NCI-H1048 (cell line): ENCODE data around the gene CAPN2.
"Not testable (repeated sequence)": the region's sequence is repeated elsewhere in the genome, so short reads cannot be mapped to it uniquely, and the experiment has no call there.

ENCODE experiments used
- DNase-seq: peaks from one replicate; lab custom pipeline; 2025; lab: John Stamatoyannopoulos, UW

The CAPN2 gene

GRCh38 chr1:223792046-223792445 lies 79.7 kb downstream of the CAPN2 start:
- no peak for DNase-seq

GRCh38 chr1:223793716-223794115 lies 81.4 kb downstream of the CAPN2 start:
- no peak for DNase-seq

GRCh38 chr1:223794136-223794880 lies 82.0 kb downstream of the CAPN2 start:
- DNase-seq, result no peak

- no peak for DNase-seq
Observed at GRCh38 chr1:223796210-223796609, 83.9 kb downstream of the CAPN2 start.

GRCh38 chr1:223802032-223802431 lies 89.7 kb downstream of the CAPN2 start:
- no peak for DNase-seq

GRCh38 chr1:223802602-223803001 lies 90.3 kb downstream of the CAPN2 start:
- no peak for DNase-seq

GRCh38 chr1:223803211-223803610 lies 90.9 kb downstream of the CAPN2 start:
- DNase-seq, result no peak

- DNase-seq, result not testable (repeated sequence)
Observed at GRCh38 chr1:223809905-223810304, 97.6 kb downstream of the CAPN2 start.

GRCh38 chr1:223810586-223810985 lies 98.2 kb downstream of the CAPN2 start:
- no peak for DNase-seq

GRCh38 chr1:223811634-223812101 lies 99.3 kb downstream of the CAPN2 start:
- DNase-seq, result no peak

- DNase-seq, result no peak
Observed at GRCh38 chr1:223813645-223814044, 101.3 kb downstream of the CAPN2 start.

- DNase-seq, result no peak
Observed at GRCh38 chr1:223815020-223815853, 102.9 kb downstream of the CAPN2 start.

- DNase-seq, result no peak
Observed at GRCh38 chr1:223815865-223816264, 103.5 kb downstream of the CAPN2 start.

- DNase-seq, result not testable (repeated sequence)
Observed at GRCh38 chr1:223817265-223817664, 104.9 kb downstream of the CAPN2 start.

- no peak for DNase-seq
Observed at GRCh38 chr1:223819730-223820514, 107.6 kb downstream of the CAPN2 start.

- no peak for DNase-seq
Observed at GRCh38 chr1:223820515-223820858, 108.1 kb downstream of the CAPN2 start.

GRCh38 chr1:223820971-223821370 lies 108.6 kb downstream of the CAPN2 start:
- DNase-seq, result no peak

GRCh38 chr1:223824287-223824686 lies 111.9 kb downstream of the CAPN2 start:
- DNase-seq, result no peak

GRCh38 chr1:223824712-223825111 lies 112.4 kb downstream of the CAPN2 start:
- DNase-seq, result no peak
